Measurements from ENCODE around the gene REC8. TPM values are rescaled to one million over a fixed set of nuclear protein-coding genes. Genes with fewer than 3 reads are reported as not detected.

Gene REC8, protein sequence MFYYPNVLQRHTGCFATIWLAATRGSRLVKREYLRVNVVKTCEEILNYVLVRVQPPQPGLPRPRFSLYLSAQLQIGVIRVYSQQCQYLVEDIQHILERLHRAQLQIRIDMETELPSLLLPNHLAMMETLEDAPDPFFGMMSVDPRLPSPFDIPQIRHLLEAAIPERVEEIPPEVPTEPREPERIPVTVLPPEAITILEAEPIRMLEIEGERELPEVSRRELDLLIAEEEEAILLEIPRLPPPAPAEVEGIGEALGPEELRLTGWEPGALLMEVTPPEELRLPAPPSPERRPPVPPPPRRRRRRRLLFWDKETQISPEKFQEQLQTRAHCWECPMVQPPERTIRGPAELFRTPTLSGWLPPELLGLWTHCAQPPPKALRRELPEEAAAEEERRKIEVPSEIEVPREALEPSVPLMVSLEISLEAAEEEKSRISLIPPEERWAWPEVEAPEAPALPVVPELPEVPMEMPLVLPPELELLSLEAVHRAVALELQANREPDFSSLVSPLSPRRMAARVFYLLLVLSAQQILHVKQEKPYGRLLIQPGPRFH
- 15.1 TPM for total RNA-seq

GRCh38 chr14:24171422-24172260 lies at the start of gene REC8:
TSS of gene REC8 (plus strand) at chr14:24172080. CDS start at chr14:24172553, 473 bp downstream.
- peak; percentile 80 to 93 for DNase-seq (ENCODE audit: low spot score in 2 of 2)
- FAIRE-seq: no peak

GRCh38 chr14:24122416-24122815 lies 49.5 kb upstream of the REC8 start:
- DNase-seq (ENCODE audit: low spot score in 2 of 2) (no peak), FAIRE-seq (no peak)

- FAIRE-seq (no peak), DNase-seq (ENCODE audit: low spot score in 2 of 2) (no peak)
These were observed 49.0 kb upstream of the REC8 start for GRCh38 chr14:24122898-24123297.

GRCh38 chr14:24123424-24124417 lies 48.2 kb upstream of the REC8 start:
- DNase-seq (ENCODE audit: low spot score in 2 of 2) (no peak), FAIRE-seq (no peak)

GRCh38 chr14:24126939-24127338 lies 44.9 kb upstream of the REC8 start:
- no peak for DNase-seq (ENCODE audit: low spot score in 2 of 2)
- no peak for FAIRE-seq

GRCh38 chr14:24127673-24128072 lies 44.2 kb upstream of the REC8 start:
- DNase-seq (ENCODE audit: low spot score in 2 of 2) (no peak), FAIRE-seq (no peak)

GRCh38 chr14:24129410-24129998 lies 42.4 kb upstream of the REC8 start:
- FAIRE-seq (no peak), DNase-seq (ENCODE audit: low spot score in 2 of 2) (no peak)

GRCh38 chr14:24130380-24130716 lies 41.5 kb upstream of the REC8 start, which contains the start of gene FITM1:
TSS of gene FITM1 (plus strand) at chr14:24130659. CDS start at chr14:24131564, 905 bp downstream.
- DNase-seq (ENCODE audit: low spot score in 2 of 2): no peak
- no peak for FAIRE-seq

DNA sequence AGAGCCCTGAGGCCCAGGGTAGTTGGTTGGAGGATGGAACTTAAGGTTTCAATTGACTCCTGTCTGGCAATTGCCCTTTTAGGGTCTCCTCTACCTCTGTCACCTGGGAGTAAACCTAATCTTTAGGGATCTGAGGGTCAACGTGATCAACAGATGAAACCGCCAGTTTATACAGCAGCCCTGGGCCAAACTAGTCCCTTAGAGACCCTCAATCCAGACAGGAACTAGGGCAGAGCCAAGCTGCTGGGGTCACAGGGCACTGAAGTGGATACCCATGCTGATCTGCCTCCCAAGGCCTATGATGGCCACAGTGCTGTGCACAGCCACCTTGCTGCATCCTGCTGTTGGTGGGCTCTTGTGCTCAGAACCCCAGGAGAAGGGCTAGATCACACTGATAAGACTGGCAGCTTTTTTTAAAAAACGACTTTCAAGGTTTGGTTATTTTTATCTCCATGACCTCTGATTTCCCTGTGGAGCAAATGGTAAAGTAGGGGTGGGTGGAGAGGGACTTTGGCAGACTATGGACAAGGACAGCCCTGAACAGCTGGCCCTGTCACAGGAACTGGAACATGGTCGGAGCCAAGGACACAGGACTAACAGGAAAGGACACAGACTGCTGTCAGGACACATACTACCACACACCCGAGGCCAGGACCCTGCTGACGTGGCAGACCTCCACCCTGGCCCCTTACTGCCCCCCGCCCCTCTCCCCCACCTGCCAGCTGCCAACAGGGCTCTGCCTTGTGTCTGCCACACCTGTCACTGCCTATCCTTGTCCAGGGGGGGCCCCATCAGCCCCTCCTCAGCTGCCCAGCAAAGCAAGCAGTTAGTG lies 40.9 kb upstream of the REC8 start:
- no peak for FAIRE-seq
- no peak for DNase-seq (ENCODE audit: low spot score in 2 of 2)

GRCh38 chr14:24131549-24131966 lies 40.3 kb upstream of the REC8 start:
- DNase-seq (ENCODE audit: low spot score in 2 of 2) (no peak), FAIRE-seq (no peak)

DNA sequence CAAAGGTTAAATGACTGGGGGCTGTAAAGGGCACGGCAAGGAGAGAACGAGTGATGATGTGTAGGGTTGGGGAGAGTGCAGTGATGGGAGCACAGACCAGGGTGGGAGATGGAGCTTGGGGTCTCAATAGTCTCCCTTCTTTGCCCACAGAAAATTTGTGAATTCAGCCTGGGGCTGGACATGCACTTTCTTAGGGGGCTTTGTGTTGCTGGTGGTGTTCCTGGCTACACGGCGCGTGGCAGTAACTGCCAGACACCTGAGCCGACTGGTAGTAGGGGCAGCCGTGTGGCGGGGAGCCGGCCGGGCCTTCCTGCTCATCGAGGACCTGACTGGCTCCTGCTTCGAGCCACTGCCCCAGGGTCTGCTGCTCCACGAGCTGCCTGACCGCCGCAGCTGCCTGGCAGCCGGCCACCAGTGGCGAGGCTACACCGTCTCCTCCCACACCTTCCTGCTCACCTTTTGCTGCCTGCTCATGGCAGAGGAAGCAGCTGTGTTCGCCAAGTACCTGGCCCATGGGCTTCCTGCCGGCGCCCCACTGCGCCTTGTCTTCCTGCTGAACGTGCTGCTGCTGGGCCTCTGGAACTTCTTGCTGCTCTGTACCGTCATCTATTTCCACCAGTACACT lies 39.7 kb upstream of the REC8 start:
- FAIRE-seq (no peak), DNase-seq (ENCODE audit: low spot score in 2 of 2) (no peak)

- DNase-seq (ENCODE audit: low spot score in 2 of 2) (no peak), FAIRE-seq (no peak)
These were observed 38.9 kb upstream of the REC8 start for GRCh38 chr14:24132976-24133375.

DNA sequence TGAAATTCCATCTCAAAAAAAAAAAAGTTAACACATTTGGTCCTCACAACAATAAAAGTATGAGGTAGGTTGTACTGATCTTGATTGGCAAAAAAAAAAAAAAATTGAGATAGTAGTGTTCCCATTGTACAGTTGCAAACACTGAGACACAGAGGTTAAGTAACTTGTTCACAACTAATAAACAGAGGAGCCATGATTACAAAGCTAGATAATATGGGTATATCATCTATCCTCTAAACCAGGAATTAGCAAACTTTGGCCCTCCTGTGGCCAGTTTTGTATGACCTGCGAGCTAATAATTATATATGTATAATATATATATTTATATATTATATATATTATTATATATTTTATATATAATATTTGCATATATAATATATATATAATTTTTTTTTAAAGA lies 38.1 kb upstream of the REC8 start:
- DNase-seq (ENCODE audit: low spot score in 2 of 2) (no peak), FAIRE-seq (no peak)

DNA sequence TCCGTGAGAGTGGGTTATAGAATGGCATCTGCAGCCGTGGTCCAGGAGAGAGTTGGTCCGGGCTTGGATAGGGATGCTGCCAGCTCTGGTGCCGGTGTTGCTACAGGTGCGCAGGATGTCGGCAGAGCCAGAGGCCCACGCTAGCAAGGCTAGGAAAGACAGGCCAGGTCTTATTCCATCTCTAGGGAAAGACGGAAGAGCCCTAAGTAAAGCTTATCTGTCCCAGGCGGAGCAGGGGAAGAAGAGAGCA lies 36.4 kb upstream of the REC8 start:
- DNase-seq (ENCODE audit: low spot score in 2 of 2) (no peak), FAIRE-seq (no peak)

- DNase-seq (ENCODE audit: low spot score in 2 of 2): peak; percentile 96 to 97
- no peak for FAIRE-seq
These were observed 35.8 kb upstream of the REC8 start, which contains the start of gene PSME1 for GRCh38 chr14:24135834-24136683. TSS of gene PSME1 (plus strand) at chr14:24136194. CDS start at chr14:24136263, 69 bp downstream.

DNA sequence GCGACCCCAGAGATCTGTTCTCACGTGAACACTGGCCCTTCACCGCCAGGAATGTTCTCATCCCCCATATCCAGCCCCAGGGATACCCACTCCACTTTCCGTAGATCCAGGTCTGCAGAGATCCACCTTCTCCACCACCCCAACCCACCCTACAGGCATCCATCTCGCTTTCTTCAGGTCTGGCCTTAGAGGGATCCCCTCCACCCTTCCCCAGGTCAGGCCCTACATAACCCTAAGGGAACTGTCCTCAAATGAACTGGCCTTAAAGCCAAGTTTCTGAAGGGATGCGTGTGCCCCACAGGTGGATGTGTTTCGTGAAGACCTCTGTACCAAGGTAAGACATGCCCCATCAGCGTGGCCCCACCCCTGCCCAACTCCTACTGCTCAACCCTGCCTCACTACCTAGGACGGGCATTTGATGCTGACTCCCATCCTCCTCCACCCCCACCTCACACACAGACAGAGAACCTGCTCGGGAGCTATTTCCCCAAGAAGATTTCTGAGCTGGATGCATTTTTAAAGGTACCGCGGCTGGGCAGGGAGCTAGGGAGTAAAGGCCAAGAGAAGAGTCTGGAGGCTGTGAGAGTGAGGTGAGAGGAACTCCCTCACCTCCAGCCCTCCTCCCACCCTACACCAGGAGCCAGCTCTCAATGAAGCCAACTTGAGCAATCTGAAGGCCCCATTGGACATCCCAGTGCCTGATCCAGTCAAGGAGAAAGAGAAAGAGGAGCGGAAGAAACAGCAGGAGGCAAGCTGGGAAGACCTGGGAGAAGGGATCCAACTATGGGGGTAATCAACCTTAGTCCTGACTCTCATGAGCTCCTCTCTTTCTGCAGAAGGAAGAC lies 35.0 kb upstream of the REC8 start:
- FAIRE-seq (no peak), DNase-seq (ENCODE audit: low spot score in 2 of 2) (no peak)
